ENCODE results near the gene ACTR1A.
"Not testable (repeated sequence)": the region's sequence is repeated elsewhere in the genome, so short reads cannot be mapped to it uniquely, and the experiment has no call there.

Gene ACTR1A

GRCh38 chr10:102484021-102484420 lies 18.5 kb downstream of the ACTR1A start:
- DNase-seq (ENCODE audit: low spot score): no peak

GRCh38 chr10:102480396-102480795 lies 22.1 kb downstream of the ACTR1A start:
- DNase-seq (ENCODE audit: low spot score): no peak

GRCh38 chr10:102479651-102480050 lies 22.9 kb downstream of the ACTR1A start:
- no peak for DNase-seq (ENCODE audit: low spot score)

- DNase-seq (ENCODE audit: low spot score): no peak
These were observed 25.9 kb downstream of the ACTR1A start for GRCh38 chr10:102476466-102477141.

- DNase-seq (ENCODE audit: low spot score): no peak
These were observed 27.0 kb downstream of the ACTR1A start for GRCh38 chr10:102475451-102476040.

- no peak for DNase-seq (ENCODE audit: low spot score)
These were observed 28.8 kb downstream of the ACTR1A start for GRCh38 chr10:102473445-102474331.

GRCh38 chr10:102470579-102471546 lies 31.6 kb downstream of the ACTR1A start:
- no peak for DNase-seq (ENCODE audit: low spot score)

- no peak for DNase-seq (ENCODE audit: low spot score)
These were observed 33.8 kb downstream of the ACTR1A start for GRCh38 chr10:102468683-102469082.

- DNase-seq (ENCODE audit: low spot score): no peak
These were observed 34.5 kb downstream of the ACTR1A start for GRCh38 chr10:102467971-102468438.

- no peak for DNase-seq (ENCODE audit: low spot score)
These were observed 35.2 kb downstream of the ACTR1A start for GRCh38 chr10:102467318-102467717.

- DNase-seq (ENCODE audit: low spot score): no peak
These were observed 37.0 kb downstream of the ACTR1A start for GRCh38 chr10:102465466-102465865.

- DNase-seq (ENCODE audit: low spot score): no peak
These were observed 38.5 kb downstream of the ACTR1A start for GRCh38 chr10:102463983-102464382.

- DNase-seq (ENCODE audit: low spot score): peak; percentile 50
These were observed 39.9 kb downstream of the ACTR1A start for GRCh38 chr10:102462512-102463054.

- peak; percentile 93 for DNase-seq (ENCODE audit: low spot score)
These were observed 41.1 kb downstream of the ACTR1A start for GRCh38 chr10:102461187-102462054.

GRCh38 chr10:102460836-102461186 lies 41.7 kb downstream of the ACTR1A start:
- no peak for DNase-seq (ENCODE audit: low spot score)

GRCh38 chr10:102458656-102459055 lies 43.9 kb downstream of the ACTR1A start:
- DNase-seq (ENCODE audit: low spot score): no peak

- DNase-seq (ENCODE audit: low spot score): no peak
These were observed 44.8 kb downstream of the ACTR1A start for GRCh38 chr10:102457591-102458150.

- no peak for DNase-seq (ENCODE audit: low spot score)
These were observed 46.5 kb downstream of the ACTR1A start for GRCh38 chr10:102455893-102456471.

- DNase-seq (ENCODE audit: low spot score): not testable (repeated sequence)
These were observed 47.6 kb downstream of the ACTR1A start for GRCh38 chr10:102454662-102455487.
